Activated effector memory CD4-positive, alpha-beta T cell treated with anti-CD3 and anti-CD28 coated beads, Interleukin-2, amount 50 U/mL, for 16 hours (primary cell): ENCODE results near the gene PHGDH.
"Not testable (repeated sequence)": the region's sequence is repeated elsewhere in the genome, so short reads cannot be mapped to it uniquely, and the experiment has no call there.

ENCODE experiments used
- DNase-seq: peaks from one replicate; pipeline ENCODE4 v3.0.0-alpha.2; 2020

Gene PHGDH

GRCh38 chr1:119768778-119769177 lies 57.0 kb downstream of the PHGDH start, which contains the start of gene HMGCS2:
HMGCS2 (minus strand) TSS chr1:119768905; CDS start chr1:119768844, 61 bp downstream.
- no peak for DNase-seq

DNA sequence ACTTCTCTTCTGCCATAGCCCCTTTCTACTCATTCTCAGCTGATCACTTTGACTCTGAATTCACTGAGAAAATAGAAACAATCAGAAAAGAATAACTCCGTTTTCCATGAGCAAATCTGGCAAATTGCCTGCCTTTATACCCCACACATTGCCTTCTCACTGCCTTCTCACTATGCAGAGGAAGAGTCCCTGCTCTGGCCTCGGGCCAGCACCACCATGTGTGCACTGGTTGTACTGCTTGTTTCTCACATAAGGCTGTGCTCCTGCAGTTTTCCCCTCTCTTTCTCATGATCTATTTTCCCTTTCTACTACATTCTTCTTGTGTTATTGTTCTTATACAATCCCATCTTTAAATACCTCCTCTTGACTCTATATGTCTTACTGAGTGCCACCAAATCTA lies 59.3 kb downstream of the PHGDH start:
- DNase-seq: no peak

- DNase-seq: no peak
These were observed 60.0 kb downstream of the PHGDH start for GRCh38 chr1:119771770-119772169.

GRCh38 chr1:119772298-119772697 lies 60.6 kb downstream of the PHGDH start:
- DNase-seq: no peak

- no peak for DNase-seq
These were observed 62.0 kb downstream of the PHGDH start for GRCh38 chr1:119773711-119774241.

DNA sequence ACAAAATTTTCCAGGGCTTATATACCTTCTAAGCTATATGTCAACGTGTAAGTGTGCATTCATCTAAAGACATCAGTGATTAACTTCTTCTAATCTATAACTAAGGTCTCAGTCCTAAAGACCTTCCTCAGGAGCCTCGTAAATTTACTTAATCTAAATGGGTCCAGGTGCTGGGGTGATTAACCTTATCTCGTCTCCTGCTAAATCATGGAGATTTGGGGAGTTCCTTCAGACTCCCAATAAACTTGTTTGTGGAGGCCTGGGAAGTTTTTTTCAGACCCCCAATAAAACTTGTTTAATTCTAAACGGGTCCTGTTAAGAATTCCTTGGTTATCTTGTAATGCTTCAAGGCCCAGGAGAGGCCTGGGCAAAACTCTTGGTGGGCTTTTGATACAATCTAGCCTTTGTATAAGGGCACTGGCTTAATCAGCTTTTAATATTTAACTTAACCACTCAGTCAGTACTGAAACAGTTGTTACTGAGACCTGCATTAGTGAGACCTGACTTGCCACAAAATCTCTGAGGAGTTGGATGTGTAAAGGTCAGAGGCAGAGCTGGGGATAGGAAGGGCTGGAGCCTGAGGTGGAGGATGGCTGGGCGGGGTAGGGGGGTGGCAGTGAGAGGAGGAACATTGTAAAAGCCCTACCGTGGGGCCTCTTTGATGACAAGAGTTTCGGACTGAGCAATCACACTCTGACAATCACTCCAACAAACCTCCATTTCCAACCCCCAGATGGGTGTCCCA lies 63.2 kb downstream of the PHGDH start:
- DNase-seq: no peak

- no peak for DNase-seq
These were observed 66.6 kb downstream of the PHGDH start for GRCh38 chr1:119778359-119778758.

DNA sequence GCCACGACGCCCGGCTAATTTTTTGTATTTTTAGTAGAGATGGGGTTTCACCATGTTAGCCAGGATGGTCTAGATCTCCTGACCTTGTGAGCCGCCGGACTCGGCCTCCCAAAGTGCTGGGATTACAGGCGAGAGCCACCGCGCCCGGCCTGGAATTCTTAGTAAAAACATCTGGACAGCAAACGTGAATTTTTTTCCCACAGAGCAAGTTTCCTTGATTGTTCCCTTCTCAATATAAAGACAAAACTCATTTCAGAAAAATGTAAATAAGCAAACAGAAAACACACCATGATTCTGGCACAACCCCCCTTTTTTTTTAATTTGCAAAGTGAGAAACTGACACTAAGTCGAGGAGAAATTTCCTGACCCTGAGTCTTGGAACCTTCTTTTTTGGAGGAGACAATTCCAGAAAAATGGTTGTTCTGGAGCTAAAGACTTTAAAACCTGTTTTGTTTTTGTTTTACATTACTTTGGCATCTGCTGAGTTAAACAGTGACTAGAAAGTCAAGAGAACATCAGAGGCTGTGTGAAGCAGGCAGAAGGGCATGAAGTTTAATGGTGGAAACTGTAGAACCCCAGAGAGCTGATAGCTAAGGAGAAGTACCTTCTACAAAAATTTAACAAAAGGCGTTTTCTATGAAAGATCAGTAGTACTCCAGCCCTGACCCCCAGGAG lies 67.3 kb downstream of the PHGDH start:
- DNase-seq: no peak

- no peak for DNase-seq
These were observed 68.2 kb downstream of the PHGDH start for GRCh38 chr1:119779869-119780356.

- DNase-seq: no peak
These were observed 69.9 kb downstream of the PHGDH start for GRCh38 chr1:119781434-119782210.

DNA sequence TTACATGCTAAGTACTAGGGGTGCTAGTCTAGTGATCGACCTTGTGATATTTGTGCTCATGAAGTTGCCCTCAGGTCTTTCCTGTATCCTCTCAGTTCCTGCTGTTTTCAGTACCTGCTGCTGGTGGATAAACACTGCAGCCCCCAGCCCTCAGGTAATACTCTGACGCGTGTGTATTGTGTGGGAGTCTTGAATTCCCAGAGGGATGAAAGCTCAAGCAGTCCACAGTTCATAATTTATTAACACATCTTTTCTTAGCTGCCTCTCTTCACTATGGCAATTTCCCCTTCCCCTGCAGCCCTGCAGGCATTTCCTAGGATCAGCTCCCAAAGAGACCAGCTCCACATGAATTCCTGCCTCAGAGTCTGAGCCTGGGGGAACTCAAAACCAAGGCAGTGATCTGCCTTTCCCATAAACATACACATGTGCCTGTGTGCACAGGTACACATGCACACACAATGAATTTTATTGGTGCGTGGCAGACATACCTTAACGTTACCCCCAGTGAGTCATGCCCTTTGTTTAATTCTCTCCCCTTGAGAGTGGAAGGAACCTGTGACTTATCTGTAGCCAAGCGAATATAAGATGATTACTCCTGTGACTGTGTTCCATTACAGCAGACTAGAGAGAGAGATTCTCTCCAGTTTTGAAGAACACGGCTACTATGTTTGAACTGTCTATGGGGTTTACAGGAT lies 71.0 kb downstream of the PHGDH start:
- no peak for DNase-seq

DNA sequence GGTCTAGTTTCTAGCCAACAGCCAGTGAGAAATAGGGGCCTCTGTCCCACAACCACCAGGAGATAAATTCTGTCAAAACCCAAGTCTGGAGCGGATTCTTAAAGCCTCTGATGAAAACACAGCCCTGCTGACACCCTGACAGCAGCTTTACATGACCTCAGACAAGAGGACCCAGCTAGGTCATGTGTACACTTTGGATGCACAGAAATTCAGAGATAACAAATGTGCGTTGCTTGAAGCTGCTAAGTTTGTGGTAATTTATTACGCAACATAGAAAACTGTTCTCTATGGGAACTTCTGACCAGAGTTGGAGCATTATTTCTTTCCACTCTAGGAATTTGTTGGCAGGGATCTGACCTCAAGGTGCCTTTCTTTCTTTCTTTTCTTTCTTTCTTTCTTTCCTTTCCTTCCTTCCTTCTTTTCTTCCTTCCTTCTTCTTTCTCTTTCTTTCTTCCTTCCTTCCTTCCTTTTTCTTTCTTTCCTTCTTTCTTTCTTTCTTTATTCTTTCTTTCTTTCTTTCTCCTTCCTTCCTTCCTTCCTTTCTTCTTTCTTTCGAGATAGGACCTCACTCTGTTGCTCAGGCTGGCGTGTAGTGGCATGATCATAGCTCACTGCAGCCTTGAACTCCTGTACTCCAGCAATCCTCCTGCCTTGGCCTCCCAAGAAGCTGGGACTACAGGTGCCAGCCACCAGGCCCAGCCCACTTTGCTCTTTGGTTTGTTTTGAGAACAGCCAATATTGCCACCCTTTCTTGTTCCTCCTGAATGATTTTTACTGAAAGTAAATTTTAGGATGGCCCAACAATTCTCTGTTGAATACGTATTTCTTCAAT lies 71.8 kb downstream of the PHGDH start:
- no peak for DNase-seq

- no peak for DNase-seq
These were observed 72.6 kb downstream of the PHGDH start for GRCh38 chr1:119784191-119784781.

DNA sequence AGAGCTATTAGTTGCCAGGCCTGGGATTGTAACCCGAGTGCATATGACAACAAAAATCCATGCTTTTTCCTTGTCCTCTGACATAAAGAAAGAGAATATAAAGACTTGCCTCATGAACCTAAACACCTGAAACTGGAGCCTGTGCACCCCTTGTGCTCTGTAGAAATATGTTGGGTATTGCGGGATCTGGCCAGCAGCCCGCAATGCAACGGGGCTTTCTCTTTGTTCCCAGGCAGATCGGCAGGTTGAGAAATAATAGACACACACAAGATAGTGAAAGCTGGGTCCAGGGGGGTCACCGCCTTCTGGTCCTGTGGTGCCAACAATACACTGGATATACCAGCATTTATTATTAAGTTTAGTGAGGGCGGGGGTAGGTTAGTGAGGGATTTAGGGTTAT lies 74.3 kb downstream of the PHGDH start:
- not testable (repeated sequence) for DNase-seq

- DNase-seq: not testable (repeated sequence)
These were observed 74.8 kb downstream of the PHGDH start for GRCh38 chr1:119786473-119787050.

GRCh38 chr1:119787776-119788175 lies 76.0 kb downstream of the PHGDH start:
- DNase-seq: no peak

DNA sequence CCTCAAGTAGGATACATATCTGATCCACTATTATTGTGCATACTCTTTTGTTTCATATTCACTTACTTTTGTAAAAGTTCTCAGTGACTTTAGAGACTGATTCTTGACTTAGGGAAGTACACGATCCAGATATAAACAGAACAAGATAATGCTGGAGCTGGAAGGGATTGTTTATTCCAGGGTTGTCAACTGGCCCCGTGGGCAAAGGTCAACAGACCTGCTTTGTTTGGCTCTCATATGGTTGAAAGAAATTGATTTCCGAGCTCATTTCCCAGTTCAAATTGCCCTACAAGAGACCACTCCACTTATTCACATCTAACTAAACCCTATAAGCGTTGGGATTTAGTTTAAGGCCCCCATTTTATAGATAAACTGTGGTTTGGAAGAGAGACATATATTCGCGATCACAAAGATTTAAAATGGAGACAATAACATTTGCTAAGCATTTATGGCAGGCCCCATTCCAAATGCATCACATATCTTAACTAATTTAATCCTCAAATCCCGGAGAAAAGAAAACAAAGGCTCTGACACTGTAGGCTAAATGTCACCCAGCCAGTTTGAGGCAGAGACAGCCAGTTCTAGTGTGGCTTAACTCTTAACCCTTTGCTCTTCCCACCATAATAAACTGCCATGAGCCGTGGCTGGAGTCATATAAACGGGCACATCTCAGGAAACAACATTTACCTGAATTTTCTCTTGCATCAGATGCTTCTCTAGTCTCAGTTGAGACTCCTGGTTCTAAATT lies 78.9 kb downstream of the PHGDH start:
- DNase-seq: no peak

- DNase-seq: no peak
These were observed 79.6 kb downstream of the PHGDH start for GRCh38 chr1:119791377-119791776.
